Rectal smooth muscle tissue (tissue), 1 donor: ENCODE measurements around the gene RNF39.

Experiments
- H3K27ac ChIP-seq: one replicate; pipeline ENCODE4 v1.7.0; 2013; ENCODE audit warnings: low read depth, low read length, inconsistent platforms
- H3K27me3 ChIP-seq: one replicate; pipeline ENCODE4 v1.7.0; 2013; ENCODE audit warnings: low read length; ENCODE audit not compliant: control insufficient read depth, insufficient read depth
- H3K36me3 ChIP-seq: one replicate; pipeline ENCODE4 v1.7.0; 2013; ENCODE audit warnings: low read length; ENCODE audit not compliant: control insufficient read depth, insufficient read depth
- H3K4me1 ChIP-seq: one replicate; pipeline ENCODE4 v1.7.0; 2013; ENCODE audit warnings: low read length; ENCODE audit not compliant: control insufficient read depth, insufficient read depth
- H3K4me3 ChIP-seq: one replicate; pipeline ENCODE4 v1.7.0; 2013; ENCODE audit warnings: low read length
- H3K9ac ChIP-seq: one replicate; pipeline ENCODE4 v1.7.0; 2013; ENCODE audit warnings: low read length

Gene RNF39

DNA sequence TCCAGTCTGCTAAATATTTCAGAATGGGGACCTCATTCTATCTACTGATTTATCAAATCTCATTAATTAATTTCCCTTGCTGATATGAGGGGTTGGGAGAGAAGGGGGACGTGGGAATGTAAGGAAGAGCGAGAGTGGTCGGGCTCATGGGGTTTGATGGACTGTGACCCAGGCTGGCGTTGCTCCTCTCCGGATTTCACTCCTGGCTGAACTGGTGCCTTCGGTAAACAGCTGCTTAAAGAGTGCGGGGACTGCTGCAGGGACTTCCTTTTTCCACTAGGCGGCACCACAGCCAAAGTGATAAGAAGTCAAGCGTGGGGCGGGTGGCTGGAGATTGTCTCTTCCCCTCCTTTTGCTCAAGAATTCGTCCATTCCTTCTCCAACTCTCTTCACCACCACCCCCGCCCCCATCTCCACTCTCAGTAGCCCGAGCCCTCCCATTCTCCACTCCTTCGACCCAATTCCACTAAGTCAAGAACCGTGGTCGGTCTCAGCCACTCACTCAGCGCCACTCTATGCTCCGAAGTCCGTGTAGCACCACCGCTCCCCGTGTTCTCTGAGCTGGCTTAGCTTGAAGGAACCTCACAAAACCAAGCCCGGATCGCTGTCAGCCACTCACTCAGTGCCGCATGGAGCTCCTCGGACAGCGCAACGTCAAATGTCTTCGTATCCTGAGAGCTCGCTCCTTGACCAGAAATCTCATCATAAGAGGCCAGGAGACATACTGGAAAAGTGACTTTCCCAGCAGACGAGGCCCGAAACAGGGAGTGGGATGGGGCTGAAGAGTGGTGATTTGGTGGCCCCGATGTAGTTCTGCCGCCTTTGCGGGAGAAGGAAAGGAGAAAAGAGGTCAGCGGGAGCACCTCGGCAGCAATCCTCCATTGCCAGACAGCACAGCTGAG is 27.7 kb upstream of the RNF39 start:
- H3K4me1 ChIP-seq: peaks cover 7% of the 10 kb centered on the region
- peaks cover 11% of the 10 kb centered on the region for H3K27me3 ChIP-seq
- H3K36me3 ChIP-seq: no peaks in the 10 kb centered on the region
- peak overlapping the region; percentile 55 for H3K4me3 ChIP-seq
- H3K9ac ChIP-seq: peak overlapping the region; percentile 53
- peak overlapping the region; percentile 50 for H3K27ac ChIP-seq

DNA sequence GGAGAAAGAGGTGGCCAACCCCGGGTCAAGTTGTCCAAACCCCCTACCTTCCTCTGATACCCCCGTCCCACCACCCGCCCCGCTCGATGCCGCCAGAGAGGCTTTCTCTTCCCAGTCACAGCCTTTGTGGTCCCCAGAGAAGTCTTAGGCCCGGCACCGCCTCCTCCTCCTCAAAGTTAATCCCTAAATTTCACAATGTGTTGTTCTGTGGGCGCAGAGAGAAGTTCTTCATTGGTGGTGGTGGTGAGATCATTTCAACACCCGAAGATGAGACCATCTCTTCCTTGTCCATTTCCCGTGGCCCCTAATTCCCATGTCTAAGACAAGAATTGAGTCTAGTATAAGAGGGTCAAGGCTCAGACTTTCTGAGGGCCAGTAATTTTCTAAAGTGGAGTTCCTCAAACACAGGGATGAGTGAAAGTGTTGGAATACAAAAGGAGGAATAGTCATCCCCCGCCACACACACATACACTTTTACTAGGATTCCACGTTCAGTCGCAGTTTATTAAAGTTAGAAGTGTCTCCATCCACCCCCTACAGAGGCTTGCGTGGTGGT is 26.9 kb upstream of the RNF39 start:
- H3K4me1 ChIP-seq: peaks cover 7% of the 10 kb centered on the region
- H3K27me3 ChIP-seq: peaks cover 11% of the 10 kb centered on the region
- H3K27ac ChIP-seq: peak overlapping the region; percentile 50
- H3K4me3 ChIP-seq: peak overlapping the region; percentile 65
- H3K36me3 ChIP-seq: no peaks in the 10 kb centered on the region
- no peak overlapping the region for H3K9ac ChIP-seq

DNA sequence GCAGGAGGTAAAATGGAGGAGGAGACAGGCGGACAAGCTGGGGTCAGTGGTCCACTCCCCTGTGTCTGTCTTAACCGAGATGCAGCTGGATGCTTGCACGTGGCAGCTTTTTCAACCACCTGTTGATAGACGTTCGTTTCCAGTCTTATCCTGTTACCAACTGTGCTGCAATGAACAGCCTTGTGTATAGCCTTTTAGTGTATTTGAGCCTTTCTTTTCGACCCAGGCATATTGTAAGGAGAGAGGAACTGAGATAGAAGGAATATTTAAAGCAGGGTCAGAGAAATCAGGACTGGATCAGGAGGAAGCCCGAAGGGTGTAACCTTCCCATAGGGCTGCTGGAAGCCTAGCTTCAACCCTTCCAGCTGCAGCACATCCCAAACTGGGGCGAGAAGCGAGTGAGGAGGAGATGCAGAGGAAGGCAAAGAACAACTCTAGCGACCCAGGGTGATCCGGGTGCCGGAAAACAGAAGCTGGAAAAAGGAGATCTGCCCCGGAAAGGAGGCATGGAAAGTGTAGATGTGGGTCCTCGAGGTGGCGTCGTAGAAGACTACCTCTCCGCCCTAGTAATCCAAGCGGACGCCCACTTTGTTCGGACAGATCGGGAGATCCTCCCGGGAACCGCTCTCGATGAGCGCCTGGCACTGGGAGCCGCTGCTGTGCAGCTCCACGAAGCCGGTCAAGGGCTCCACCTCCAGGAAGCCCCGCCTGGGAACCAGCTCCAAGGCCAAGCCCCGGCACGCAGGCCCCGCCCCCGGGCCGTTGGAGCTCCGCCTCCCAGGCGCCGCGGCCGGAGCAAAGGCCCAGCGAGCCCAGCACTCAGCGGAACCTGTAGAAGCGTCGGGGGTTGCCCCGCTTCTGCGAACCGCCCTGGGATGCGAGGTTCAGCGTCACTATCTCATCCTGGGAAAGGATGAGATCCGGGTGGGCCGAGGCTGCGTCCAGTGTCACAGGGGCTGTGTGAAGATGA is 26.2 kb upstream of the RNF39 start:
- H3K4me3 ChIP-seq: peak overlapping the region; percentile 65
- H3K9ac ChIP-seq: peak overlapping the region; percentile 21
- H3K27me3 ChIP-seq: peaks cover 11% of the 10 kb centered on the region
- peaks cover 7% of the 10 kb centered on the region for H3K4me1 ChIP-seq
- H3K27ac ChIP-seq: peak overlapping the region; percentile 37
- H3K36me3 ChIP-seq: no peaks in the 10 kb centered on the region

DNA sequence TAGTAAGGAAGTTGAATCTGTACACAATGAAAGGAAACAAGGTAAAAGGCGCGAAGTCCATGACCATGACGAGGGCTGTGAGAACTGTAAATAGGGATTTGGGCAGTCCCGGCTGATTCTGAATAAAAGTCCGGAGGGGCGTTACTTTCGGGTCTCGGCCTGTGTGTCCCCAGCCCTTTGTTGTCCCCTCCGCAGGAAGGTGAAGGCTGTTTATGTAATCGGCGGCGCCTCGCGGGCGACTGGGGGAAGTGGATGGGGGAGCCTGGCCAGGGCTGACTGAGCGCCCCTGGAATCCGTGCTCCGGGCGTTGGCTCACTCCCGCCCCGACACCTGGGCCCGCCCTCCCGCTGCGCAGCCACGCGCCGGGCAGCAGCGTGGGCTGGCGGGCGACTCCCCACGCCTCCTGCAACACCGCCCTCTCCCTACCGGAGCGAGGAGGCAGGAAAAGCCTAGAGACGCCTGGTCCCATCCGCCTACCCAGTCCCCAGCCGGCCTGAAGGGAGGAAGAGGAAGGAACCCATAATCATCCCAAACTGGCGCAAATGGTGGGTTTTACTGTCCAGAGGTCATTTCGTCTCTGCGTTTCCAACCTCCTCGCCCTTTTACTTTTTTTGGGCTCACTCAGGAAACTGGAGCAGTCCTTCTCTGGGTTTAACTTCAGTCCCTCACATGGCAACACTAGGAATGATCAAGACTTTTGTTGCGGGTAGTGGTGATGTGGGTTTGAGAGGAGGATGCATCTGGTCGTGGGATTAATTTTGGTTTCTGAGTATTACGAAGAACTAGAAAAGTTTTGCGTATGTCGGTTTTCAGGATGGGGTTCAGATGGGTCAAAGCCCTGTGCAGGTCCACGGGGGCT is 25.2 kb upstream of the RNF39 start:
- H3K27ac ChIP-seq: no peak overlapping the region
- H3K4me1 ChIP-seq: peaks cover 7% of the 10 kb centered on the region
- peaks cover 9% of the 10 kb centered on the region for H3K27me3 ChIP-seq
- no peaks in the 10 kb centered on the region for H3K36me3 ChIP-seq
- H3K9ac ChIP-seq: peak overlapping the region; percentile 6
- peak overlapping the region; percentile 65 for H3K4me3 ChIP-seq

DNA sequence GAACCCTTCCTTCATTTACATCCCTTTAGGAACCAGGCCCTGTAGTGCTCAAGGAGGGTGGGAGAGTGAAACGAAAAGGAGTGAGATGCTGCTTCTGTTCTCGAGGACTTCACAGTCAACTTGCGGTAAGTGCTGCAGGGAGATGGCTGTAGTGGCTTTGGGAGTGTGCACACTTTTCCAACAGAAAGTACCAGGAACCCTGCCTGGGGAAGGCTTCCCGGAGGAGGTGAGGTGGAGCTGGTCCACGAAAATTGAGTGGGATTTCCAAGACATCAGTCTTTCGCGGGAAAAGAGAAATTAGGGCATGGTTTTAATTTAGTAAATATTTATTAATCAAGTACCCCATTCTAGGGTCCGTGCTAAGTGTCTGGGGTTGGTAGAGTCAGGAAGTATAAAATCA is 24.6 kb upstream of the RNF39 start:
- Histone ChIP-seq H3K9ac (no peak overlapping the region), H3K27me3 (peaks cover 9% of the 10 kb centered on the region), H3K4me3 (no peak overlapping the region)

DNA sequence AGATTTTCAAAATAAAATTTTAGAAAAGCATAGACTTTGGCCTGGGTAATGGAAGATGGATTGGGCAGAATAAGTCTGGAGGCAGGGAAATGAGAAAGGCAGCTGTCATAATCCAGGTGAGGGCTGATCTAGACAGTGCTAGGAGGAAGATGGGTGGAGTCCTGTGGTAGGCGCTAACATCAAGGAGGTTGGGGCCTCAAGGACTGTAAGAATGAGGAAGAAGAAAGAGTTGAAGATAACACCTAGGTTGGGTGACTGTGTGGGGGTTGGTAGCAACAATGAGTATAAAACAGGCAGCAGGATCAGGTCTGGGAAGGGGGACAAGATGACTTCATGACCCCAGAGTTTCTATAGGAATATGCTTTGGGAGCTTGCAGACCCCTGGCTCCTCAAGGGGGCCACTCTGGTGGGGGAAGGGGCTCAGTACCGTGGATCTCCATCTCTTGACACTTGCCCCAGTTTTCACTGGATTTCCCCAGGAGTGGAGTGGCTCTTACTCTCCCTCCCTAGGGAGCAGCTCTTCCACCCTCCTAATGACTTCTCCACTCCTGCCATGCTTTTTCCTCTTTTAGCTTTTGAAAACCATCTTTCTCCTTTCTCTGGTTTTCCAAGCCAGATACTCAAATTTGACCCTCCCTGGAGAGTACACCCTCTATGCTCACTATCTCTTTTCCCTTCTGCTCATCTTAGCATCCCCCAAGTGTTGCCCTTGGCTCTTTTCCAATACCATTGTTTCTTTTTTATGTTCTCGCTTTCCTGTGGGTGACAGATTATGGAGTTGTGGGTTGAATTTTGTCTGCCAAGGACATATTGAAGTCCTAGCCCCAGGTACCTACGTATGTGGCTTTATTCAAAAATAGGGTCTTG is 22.6 kb upstream of the RNF39 start:
- Histone ChIP-seq H3K27me3 (peaks cover 11% of the 10 kb centered on the region), H3K4me1 (peaks cover 7% of the 10 kb centered on the region)

More for the DNA sequence above, 24.6 kb upstream of the RNF39 start:
- H3K27ac ChIP-seq: no peak overlapping the region
- peaks cover 7% of the 10 kb centered on the region for H3K4me1 ChIP-seq
- no peaks in the 10 kb centered on the region for H3K36me3 ChIP-seq

DNA sequence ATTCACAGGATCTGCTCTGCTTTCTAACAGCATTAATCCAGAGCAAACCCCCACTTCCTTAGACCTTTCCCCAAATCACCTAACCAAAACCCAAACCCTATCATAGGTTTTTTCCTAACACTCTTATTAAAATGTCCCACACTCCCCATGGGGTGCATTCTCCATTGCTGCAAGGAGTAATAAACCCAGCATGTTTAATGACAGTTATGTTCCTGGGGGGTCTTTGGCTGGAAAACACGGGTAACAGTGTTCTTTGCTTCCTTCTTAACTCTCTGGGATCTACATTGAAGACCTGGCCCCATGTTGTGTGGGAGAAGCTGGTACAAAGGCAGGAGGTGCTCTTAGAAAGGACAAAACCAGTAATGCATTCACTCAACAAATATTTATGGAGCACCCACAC is 21.3 kb upstream of the RNF39 start:
- no peak overlapping the region for H3K9ac ChIP-seq
- peaks cover 11% of the 10 kb centered on the region for H3K27me3 ChIP-seq
- H3K4me3 ChIP-seq: no peak overlapping the region
- no peak overlapping the region for H3K27ac ChIP-seq
- H3K36me3 ChIP-seq: no peaks in the 10 kb centered on the region
- H3K4me1 ChIP-seq: peaks cover 7% of the 10 kb centered on the region

More for the DNA sequence above, 22.6 kb upstream of the RNF39 start:
- Histone ChIP-seq H3K4me3 (no peak overlapping the region), H3K9ac (no peak overlapping the region), H3K36me3 (no peaks in the 10 kb centered on the region), H3K27ac (no peak overlapping the region)

DNA sequence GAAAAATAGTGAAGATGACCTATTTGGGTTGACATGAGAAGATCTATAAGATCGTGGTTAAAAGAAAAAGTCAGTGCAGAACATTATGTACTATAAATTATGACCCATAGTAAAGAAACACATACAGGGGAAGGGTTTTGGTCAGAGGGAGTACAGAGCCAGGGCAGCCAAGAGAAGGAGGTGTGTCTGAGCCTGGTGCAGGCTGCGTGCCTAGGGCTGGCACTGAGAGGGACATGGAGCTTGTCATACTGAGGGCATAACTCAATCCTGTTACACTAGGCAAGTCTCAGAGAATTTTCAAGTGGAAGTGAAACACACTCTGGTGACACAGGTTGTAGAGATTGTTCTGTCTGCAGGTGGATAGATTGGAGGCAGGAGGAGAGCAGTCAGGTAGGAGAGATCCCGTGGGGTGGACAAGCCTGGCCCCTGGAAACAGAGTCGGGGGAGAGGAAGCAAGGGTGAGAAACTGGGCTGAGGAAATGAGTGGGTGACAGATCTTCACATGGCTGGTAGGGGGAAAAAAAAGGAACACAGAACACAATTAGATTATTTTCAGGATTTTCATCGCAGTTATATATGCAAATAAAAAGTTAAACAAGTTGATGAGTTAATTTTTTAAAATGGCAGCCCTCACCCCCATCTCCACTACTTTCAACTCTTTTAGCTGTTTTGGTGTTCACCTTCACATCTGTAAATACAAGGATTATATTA is 18.5 kb upstream of the RNF39 start:
- Histone ChIP-seq H3K27me3 (peaks cover 2% of the 10 kb centered on the region), H3K4me1 (no peaks in the 10 kb centered on the region), H3K27ac (no peak overlapping the region), H3K36me3 (no peaks in the 10 kb centered on the region), H3K9ac (no peak overlapping the region), H3K4me3 (no peak overlapping the region)

DNA sequence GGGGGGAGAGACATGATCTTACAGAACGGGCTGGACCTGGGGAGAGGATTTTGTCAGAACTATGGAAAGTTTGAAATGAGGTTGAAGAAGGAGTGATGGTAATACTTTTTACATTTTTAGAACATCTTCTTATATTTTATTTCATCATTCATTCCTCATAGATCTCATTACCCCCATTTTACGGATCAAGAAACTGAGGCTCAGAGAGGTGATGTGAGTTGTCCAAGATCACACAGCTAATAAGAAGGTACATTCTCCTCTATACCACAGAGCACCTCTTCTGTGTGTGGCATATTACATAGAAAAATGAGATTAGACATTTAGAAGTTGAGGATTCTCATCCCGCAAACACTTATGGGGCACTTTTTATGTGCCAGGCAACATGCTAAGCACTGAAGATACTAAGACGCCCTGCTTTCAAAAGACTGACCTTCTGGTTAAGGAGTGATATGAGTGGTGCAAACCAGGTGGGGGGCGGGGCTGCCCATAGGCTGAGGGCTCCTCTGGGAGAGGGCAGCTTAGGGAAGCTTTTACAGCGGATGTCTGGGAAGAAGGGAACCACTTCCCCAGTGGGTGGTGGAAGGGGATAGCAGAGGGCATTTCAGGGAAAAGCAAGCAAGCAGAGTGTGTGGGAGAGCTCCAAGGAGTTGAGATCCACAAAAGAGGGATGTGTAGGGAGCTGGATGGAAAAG is 17.4 kb upstream of the RNF39 start:
- Histone ChIP-seq H3K4me1 (no peaks in the 10 kb centered on the region), H3K4me3 (no peak overlapping the region), H3K9ac (no peak overlapping the region), H3K36me3 (no peaks in the 10 kb centered on the region), H3K27ac (no peak overlapping the region), H3K27me3 (peaks cover 2% of the 10 kb centered on the region)
